ENCODE data around the gene TMEM248.
A peak's percentile ranks its signal among the peaks of the same experiment; 100 is the strongest.
"Not testable (repeated sequence)": the region's sequence is repeated elsewhere in the genome, so short reads cannot be mapped to it uniquely, and the experiment has no call there.

TMEM248 gene

DNA sequence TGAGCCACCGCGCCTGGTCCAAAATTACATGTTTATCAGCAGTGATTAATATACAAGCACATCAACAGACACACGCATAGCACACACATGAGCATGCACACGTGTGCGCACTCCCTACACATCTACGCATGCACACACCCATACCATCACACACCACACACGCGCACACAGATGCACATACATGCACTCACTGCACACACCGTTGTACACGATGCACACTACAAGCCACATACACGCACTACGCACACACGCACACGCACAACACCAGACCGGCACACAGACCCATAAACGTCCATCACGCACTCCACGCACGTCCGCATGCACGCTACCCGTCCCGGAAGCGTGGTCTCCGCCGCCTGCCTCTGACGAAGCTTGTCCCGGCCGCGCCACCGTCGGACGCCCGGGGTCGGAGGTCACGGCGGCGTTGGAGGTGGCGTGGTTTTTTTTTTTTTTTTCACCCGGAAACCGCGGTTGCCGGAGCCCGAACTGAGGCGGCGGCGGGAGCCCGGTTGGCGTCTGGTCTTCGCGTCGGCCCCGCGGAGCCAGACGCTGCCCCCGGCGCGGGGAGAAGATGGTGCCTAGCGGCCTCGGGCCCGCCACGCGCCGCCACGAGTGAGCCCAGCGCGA, at the start of gene TMEM248:
Gene TMEM248 (plus strand): TSS at position 457 of the 627 bp plus-strand sequence. CDS start 20,641 bp downstream, outside the sequence.
- DNase-seq: peak; percentile 96

GRCh38 chr7:66873476-66873875, 47.5 kb upstream of the TMEM248 start:
- DNase-seq: no peak

DNA sequence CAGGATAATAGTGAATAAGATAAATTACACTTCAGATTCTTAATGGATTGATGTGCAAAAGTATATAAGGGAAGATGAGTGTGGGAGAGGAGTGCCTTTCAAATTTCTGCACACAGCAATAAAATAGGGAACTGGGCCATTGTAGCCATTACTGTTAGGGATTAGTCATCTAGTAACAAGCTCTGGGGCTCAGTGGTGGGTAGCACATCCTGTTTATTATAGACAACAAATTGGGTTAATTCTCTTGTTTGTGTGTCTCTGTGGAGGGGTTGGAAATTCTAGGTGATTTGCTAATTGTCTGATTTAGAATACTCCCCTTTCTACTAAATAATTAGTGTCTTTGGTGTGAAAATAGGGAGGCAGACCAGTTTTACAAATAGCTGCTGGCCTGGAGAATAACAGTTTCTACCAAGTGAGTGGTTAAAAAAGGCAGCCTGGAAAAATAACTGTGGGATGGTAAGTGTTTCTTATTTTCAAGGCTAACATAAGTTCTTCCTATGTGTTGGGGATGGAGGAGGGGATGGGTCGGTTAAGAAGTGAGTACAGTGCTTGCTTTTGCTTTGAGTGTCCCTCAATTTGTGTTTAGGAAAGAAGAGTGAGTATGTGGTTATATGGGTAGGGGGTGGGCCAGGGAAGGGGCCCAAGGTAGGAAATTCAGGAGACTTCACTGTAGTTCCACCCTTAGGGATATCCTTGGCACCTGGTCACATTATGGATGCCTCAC, 43.3 kb upstream of the TMEM248 start:
- DNase-seq: peak; percentile 58

- DNase-seq: not testable (repeated sequence)
Measured at GRCh38 chr7:66878301-66878685, 42.7 kb upstream of the TMEM248 start.

DNA sequence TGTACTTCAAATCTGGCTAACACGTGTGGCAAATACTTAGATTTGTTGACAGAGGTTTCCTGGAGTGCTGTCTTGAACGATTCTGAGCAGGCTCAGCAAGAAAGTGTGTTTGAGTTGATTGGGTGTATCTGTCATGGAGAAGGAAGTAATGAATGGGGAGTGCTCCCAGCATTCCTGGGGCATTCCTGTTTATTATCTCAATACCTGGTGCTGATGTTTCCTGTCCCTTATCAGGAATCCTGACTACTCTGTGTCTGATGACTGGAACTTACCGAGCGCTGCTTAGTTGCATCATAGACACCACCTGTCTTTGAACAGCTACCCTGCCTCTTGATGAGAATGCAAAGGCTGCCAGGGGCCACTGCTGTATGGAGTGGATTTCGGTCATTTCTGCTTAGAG, 41.0 kb upstream of the TMEM248 start:
- no peak for DNase-seq

DNA sequence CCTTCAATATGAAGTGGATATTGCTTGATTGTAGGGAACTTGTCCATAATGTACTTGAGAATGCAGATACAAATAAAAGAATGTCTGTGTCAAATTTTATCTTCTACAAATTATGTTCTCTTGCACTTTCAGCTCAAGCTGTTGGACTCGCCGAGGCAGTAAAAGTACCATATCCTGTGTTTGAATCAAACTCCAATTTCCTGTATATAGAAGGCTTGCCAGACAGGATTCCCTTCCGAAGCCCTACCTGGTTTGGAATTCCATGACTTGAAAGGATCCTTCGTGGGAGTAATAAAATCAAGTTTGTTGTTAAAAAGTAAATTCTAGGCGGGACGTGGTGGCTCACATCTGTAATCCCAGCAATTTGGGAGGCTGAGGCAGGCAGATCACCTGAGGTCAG, 40.4 kb upstream of the TMEM248 start:
- DNase-seq: not testable (repeated sequence)

DNA sequence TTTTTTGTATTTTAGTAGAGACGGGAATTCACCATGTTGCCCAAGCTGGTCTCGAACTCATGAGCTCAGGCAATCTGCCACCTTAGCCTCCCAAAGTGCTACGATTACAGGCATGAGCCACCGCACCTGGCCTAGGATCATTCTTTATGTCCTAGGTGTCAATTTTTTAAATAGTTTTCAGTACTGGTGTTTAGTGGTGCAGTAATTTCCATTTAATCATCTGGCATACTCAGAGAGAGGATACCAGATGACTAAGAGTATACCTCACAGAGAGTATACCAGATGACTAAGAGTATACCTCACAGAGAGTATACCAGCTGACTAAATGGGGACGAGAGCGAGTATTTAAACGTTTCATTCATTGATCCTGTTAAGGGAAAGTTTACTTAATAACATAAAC, 37.3 kb upstream of the TMEM248 start:
- peak; percentile 61 for DNase-seq

GRCh38 chr7:66884556-66884955, 36.5 kb upstream of the TMEM248 start:
- DNase-seq: peak; percentile 18

DNA sequence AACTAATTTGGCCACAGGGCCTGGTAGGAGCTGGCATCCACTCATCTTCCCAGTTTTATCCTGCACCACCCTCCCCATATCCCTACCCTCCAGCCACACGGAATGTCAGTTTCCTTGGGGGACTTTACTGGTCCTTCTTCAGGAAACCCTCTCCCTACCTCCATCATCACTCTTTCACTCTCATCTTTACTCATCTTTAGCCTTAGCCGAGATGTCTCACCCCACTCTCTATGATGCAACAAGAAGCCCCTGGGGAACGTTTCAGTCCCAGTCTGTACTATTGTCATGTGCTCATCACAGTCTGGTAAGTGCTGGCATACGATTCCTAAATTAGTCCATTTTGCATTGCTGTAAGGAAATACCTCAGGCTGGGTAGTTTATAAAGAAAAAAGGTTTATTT, 34.9 kb upstream of the TMEM248 start:
- peak; percentile 59 for DNase-seq

DNA sequence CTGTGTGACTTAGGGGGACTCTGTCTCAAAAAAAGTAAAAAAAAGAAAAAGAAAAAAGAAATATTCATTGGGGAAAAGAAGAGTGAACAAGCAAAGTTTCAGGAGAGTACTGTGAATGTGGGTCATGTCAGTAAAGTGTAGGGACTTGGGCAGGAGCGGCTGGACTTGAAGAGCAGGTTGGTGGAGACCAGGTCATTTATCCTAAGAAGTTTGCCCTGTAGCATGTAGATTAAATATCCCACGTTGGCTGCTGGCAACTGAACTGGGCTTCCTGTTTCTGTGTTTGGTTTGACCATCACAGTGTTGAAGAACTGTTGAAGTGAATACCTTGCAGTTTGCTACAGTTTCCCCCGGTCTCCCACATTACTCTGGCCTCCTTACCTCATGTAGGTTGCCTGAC, 32.8 kb upstream of the TMEM248 start:
- DNase-seq: not testable (repeated sequence)

- peak; percentile 21 for DNase-seq
Measured at GRCh38 chr7:66894463-66895080, 26.5 kb upstream of the TMEM248 start.

DNA sequence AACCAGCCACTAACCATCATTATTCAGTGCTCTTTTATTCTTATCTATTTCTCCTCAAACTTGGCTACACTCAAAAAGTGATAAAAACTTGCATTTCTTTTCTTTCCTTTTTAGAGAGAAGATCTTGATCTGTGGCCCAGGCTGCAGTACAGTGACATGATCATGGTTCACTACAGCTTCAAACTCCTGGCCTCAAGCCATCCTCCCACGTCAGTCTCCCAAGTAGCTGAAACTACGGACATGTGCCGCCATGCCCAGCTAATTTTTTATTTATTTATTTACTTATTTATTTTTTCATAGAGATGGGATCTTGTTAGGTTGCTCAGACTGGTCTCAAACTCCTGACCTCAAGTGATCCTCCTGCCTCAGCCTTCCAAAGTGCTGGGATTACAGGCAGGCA, 24.6 kb upstream of the TMEM248 start:
- DNase-seq: no peak

GRCh38 chr7:66899552-66900280, 21.3 kb upstream of the TMEM248 start:
- no peak for DNase-seq

DNA sequence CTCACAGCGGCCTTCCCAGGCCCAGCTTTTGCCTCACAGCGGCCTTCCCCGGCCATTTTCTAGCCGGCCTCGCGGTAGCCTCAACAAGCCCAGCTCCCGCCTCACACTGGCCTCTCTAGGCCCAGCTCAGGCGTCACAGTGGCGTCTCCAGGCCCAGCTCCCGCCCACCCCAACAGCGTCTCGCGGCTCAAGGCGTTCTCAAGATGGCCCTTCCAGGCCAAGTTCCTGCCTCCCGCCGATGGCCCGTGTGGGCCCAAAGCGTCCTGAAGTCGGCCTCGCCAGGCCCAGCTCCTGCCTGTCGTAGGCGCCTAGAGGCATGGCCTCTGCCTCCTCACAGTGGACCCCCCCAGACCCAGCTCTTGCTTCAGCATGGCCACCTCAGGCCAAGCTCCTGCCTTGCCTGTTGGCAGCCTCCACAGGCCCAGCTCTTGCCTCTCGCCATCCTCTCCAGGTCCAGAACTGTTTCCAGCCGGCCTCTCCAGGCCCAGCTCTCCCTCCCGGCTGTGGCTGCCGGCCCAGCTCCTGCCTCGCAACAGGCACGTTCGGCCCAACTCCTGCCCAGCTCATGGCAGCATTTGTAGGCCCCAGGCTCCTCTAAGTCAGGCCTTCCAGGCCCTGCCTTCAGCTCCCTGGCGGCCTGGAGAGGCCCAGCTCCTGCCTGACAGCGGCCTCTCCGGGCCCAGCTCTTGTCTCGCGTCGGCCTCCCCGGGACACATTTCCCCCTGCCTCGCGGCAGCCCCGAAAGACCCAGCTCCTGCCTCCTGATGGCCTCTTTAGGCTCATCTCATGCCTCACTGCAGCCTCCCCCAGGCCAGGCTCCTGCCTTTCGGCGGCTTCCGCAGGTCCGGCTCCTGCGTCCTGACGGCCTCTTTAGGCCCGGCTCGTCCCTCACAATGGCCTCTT, 18.8 kb upstream of the TMEM248 start:
- DNase-seq: no peak

DNA sequence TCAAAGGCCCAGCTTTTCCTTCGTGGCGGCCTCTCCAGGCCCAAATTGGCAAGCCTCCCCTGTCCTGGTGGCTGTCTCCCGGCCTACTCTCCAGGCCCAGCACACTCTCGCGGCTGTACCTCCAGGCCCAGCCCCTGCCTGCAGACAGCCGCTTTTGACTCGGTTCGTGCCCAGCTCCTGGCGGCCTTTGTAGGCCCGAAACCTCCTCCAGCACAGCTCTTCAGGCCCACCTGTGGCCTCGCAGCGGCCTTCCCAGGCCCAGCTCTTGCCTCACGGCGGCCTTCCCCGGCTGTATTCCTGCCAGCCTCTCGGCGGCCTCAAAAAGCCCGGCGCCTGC, 18.2 kb upstream of the TMEM248 start:
- no peak for DNase-seq

DNA sequence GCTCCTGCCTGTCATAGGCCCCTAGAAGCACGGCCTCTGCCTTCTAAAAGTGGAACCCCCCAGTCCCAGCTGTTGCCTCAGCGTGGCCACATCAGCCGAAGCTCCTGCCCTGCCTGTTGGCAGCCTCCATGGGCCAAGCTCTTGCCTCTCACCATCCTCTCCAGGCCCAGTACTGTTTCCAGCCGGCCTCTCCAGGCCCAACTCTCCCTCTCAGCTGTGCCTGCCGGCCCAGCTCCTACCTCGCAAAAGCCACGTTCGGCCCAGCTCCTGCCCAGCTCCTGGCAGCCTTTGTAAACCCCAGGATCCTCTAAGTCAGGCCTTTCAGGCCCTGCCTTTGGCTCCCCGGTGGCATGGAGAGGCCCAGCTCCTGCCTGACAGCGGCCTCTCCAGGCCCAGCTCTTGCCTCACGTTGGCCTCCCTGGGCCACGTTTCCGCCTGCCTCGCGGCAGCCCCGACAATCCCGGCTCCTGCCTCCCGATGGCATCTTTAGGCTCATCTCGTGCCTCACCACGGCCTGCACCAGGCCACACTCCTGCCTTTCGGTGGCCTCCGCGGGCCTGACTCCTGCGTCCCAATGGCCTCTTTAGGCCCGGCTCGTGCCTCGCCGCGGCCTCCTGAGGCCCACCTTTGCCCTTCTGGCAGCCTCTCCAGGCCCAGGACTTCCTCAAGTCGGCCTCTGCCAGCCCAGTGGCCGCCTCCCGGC, 17.5 kb upstream of the TMEM248 start:
- no peak for DNase-seq

GRCh38 chr7:66904063-66904593, 16.9 kb upstream of the TMEM248 start:
- DNase-seq: no peak

DNA sequence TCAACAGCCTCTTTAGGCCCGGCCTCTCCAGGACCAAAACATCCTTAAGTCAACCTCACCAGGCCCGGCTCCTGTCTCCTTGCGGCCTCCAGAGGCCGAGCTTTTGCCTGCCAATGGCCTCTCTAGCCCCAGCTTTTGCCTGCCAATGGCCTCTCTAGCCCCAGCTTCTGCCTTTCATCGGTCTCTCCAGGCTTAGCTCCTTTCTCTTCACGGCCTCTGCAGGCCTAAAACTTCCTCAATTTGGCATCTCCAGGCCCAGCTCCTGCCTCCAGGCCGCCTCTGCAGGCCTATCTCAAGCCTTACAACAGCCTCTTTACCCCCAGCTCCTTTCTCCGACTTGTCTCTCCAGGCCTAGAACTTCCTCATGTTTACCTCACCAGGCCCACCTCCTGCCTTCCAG, 15.7 kb upstream of the TMEM248 start:
- DNase-seq: no peak

DNA sequence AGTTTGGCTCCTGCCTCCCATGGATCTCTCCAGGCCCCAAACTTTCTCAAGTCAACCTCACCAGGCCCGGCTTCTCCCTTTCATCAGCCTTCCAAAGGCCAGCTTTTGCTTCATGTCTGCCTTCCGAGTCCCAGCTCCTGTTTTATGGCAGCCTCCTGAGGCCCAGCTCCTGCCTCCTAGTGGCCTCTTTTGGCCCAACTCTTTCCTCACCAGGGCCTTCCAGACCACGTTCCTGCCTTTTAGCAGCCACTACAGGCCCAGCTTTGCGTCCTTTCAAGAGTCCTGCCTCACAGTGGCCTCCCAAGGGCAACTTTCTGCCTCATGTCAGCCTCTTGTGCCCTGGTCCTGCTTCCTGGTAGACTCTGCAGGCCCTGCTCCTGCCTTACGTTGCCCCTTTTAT, 15.3 kb upstream of the TMEM248 start:
- DNase-seq: no peak

GRCh38 chr7:66907731-66908130, 13.3 kb upstream of the TMEM248 start:
- no peak for DNase-seq

DNA sequence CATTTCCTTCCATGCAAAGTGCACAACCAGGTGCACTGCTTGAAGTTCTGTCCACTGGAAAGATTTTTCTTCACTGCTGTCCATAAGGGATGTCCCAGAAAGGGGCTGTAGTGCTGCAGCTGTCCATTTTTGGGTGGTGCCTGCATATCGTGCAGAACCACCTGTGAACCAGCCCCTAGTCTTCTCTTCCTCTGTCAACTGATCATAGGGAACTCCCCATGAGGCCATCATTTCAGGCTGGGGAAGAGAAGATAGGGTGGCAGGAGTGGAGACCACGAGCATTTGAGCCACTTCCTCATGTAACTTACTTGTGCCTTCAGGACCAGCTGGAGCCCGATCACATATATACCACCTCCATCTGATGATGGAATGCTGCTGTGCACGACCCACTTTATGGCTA, 12.4 kb upstream of the TMEM248 start:
- DNase-seq: not testable (repeated sequence)

DNA sequence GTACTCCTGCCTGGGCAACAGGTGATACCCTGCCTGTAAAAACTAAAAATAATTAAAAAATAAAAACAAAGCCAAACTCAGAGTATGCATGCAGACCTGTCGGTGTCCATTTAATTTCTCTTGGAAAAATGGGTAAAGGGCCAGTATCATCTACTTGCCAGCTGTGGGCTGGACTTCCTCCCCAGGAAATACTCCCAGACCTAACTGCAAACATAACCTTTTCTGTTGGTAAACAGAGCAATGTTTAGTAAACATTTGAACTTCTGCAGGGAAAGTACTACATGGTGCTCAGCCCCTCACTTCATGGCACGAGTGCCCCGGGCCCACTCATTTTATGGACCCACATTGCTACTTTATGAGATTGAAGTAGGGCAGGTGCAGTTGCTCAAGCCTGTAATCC, 10.2 kb upstream of the TMEM248 start:
- DNase-seq: no peak
